Activated naive CD8-positive, alpha-beta T cell (primary cell): Measurements from ENCODE around the gene KMT2C.
A peak's percentile ranks its signal among the peaks of the same experiment; 100 is the strongest.

Experiments used
- H3K27ac Mint-ChIP-seq: one replicate; pipeline ENCODE4 v1.8.0; 2021; ENCODE audit warnings: mixed read lengths
- H3K27me3 Mint-ChIP-seq: one replicate; pipeline ENCODE4 v1.8.0; 2021; ENCODE audit warnings: mixed read lengths
- H3K36me3 Mint-ChIP-seq: one replicate; pipeline ENCODE4 v1.8.0; 2021; ENCODE audit warnings: mixed read lengths
- H3K4me1 Mint-ChIP-seq: one replicate; pipeline ENCODE4 v1.8.0; 2021; ENCODE audit warnings: low read depth, mixed read lengths
- H3K4me3 Mint-ChIP-seq: one replicate; pipeline ENCODE4 v1.8.0; 2021; ENCODE audit warnings: mild to moderate bottlenecking, mixed read lengths
- H3K9me3 Mint-ChIP-seq: one replicate; pipeline ENCODE4 v1.8.0; 2021; ENCODE audit warnings: low read depth, mixed read lengths

KMT2C gene

DNA sequence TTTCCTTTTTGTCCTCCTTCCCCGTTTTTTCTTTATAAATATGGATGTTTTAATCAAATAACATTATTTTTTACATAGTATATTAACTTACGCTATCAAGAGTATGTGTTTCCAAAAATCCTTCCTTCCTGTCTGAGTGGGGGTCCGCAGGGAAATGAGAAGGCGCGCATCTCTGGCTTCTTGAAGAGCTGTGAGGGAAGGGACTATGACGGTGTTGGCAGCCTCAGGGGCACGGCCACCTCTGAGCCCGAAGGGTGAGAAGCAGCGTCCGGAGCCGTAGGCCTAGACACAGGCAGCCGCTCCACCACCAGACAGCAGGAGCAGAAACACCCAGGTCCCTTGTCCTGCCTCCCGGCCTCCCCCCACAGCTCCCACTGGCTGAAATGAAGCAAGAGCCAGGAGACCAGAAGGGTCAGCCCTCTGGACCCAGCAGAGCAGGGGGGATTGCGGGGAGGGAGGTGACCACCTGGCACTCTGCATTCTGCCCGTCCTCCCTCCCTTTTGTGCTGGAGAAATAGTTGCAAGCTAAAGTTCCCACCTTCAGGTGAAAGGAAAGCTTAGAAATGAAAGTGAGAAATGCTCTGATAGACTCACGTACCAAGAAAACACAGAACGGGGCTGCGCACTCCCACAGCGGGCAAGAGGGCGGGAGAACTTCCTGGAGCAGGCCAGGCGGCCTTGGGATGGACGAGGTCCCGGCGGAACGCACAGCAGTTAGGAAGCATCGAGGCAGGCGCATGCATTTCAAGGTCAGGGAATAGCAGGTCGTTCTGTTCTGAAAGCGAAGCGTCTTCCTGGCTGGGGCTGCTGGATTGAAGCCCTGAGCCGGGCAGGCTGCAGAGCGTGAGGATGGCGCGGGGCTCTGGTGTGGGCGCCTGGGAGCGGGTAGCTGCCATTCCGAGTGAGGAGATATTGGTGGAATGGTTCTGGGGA lies 304.9 kb downstream of the KMT2C start:
- Mint-ChIP-seq H3K4me1 (no peaks in the 10 kb centered on the region), H3K27ac (no peak overlapping the region)

DNA sequence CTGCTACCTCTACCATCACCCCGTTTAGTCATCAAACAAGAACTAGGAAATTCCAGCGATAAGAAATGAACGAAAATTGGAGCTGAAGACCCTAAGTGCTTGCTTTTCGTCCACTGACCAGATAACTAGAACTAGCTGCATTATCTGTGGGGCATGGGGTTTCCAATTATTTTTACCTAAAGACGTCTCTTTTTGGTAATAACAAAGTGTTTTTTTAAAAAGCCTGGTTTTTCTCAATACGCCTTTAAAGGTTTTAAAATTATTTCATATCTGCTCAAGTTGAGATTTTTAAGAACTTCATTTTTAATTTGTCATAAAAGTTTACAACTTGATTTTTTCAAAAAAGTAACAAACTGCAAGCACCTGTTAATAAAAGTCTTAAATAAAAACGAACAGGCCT lies 306.1 kb downstream of the KMT2C start:
- H3K36me3 Mint-ChIP-seq = peaks cover 20% of the 10 kb centered on the region
- no peak overlapping the region for H3K27ac Mint-ChIP-seq
- H3K4me1 Mint-ChIP-seq = no peaks in the 10 kb centered on the region
- peaks cover 7% of the 10 kb centered on the region for H3K9me3 Mint-ChIP-seq
- H3K27me3 Mint-ChIP-seq = no peaks in the 10 kb centered on the region
- H3K4me3 Mint-ChIP-seq = no peak overlapping the region

More for the DNA sequence above, 304.9 kb downstream of the KMT2C start:
- Mint-ChIP-seq H3K4me3 (no peak overlapping the region), H3K9me3 (no peaks in the 10 kb centered on the region), H3K36me3 (peaks cover 11% of the 10 kb centered on the region), H3K27me3 (no peaks in the 10 kb centered on the region)

DNA sequence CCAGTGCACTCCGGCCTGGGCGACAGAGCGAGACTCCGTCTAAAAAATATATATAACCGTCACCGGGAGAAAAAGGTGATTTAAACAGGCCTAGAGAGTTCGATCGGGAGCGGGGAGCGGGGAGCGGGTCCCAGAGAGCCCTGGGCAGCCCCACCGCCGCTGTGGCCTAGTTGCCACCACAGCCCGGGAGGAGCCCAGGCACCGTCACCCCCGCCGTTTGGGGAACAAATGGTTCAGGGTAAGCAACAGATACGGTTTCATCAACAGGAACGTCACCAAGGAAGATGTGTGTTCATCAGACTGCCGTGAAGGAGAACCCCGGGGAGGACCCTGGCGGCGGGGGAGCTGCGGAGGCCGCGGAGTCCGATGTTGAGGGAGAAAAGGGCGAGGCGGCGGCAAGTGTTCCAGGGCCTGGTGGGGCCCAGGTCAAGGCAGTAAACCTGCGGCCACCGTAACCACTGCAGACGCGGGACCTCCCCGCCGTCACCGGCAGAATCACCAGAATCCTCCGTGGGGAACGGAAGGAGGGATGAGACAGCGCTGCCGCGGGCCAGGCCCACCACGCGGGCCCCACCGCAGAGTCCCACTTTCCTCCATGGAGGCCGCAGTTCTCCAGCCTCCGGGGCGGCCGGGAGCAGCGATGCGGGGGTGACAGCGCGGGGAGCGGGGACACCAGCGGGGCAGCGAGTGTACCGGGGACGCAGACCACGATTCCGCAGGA lies 306.9 kb downstream of the KMT2C start:
- Mint-ChIP-seq H3K27ac (no peak overlapping the region), H3K27me3 (no peaks in the 10 kb centered on the region), H3K4me3 (no peak overlapping the region), H3K4me1 (no peaks in the 10 kb centered on the region), H3K9me3 (peaks cover 14% of the 10 kb centered on the region), H3K36me3 (peaks cover 28% of the 10 kb centered on the region)

DNA sequence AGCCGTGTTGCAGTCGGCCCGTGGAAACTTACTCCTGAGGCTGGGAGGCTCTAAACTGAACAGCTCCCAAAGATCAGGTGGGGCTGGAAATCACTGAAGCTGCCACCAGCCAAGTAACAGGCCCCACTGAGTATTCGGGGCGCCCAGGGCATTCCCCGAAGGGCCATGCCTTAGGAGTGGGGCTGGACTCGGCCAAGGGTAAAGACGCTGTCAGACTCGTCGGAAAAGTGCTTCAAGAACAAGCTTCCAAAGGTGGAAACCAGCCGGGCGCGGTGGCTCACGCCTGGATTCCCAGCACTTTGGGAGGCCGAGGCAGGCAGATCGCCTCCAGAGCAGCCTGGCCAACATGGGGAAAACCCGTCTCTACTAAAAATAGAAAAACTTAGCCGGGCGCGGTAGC lies 307.6 kb downstream of the KMT2C start:
- Mint-ChIP-seq H3K27me3 (no peaks in the 10 kb centered on the region), H3K27ac (no peak overlapping the region), H3K9me3 (peaks cover 14% of the 10 kb centered on the region), H3K36me3 (peaks cover 34% of the 10 kb centered on the region), H3K4me3 (no peak overlapping the region), H3K4me1 (no peaks in the 10 kb centered on the region)

GRCh38 chr7:152127229-152127628 lies 308.6 kb downstream of the KMT2C start:
- H3K27ac Mint-ChIP-seq = peak overlapping the region; percentile 79

DNA sequence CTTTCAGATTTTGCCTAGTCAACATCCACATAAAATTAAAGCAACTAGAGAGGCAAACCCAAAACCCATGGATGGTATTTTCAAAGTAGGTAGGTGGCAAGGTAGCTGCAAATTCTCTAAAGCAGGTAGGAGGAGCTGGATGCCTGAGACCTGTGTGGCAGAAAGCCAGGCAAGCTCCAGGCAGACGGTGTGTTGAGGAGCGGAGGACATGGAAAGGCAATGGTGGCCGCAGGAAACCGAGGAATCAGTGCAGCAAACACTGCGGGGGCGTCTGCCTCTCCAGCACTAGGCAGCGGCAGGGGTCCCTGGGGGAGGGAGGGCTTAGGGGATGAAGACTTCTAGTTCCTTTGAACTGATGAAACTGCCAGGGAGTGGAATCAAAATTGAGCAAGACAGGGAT lies 309.1 kb downstream of the KMT2C start:
- H3K27me3 Mint-ChIP-seq = no peaks in the 10 kb centered on the region
- H3K27ac Mint-ChIP-seq = no peak overlapping the region
- H3K9me3 Mint-ChIP-seq = peaks cover 14% of the 10 kb centered on the region
- H3K4me1 Mint-ChIP-seq = peaks cover 13% of the 10 kb centered on the region
- H3K36me3 Mint-ChIP-seq = peaks cover 45% of the 10 kb centered on the region
- H3K4me3 Mint-ChIP-seq = no peak overlapping the region

More at GRCh38 chr7:152127229-152127628, 308.6 kb downstream of the KMT2C start:
- Mint-ChIP-seq H3K4me3 (no peak overlapping the region), H3K9me3 (peaks cover 14% of the 10 kb centered on the region), H3K36me3 (peaks cover 44% of the 10 kb centered on the region), H3K4me1 (peaks cover 9% of the 10 kb centered on the region), H3K27me3 (no peaks in the 10 kb centered on the region)

DNA sequence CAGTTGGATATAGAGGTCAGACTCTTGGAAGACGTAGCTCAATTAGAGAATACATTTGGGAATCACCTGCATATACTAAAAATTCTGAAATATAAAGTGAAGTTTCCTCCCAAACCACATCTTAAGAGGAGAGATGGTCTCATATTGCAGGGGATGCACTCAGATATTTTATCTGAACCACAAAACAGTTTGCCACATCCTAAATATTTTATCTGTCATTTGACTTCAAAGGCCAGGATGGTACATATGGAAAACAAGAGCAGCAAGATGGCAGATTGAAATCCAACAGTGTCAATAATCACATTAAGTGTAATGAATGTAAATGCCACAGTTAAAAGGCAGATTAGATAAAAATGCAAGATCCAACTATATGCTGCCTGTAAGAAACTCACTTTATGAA lies 313.3 kb downstream of the KMT2C start:
- H3K9me3 Mint-ChIP-seq = peaks cover 14% of the 10 kb centered on the region
- H3K4me3 Mint-ChIP-seq = no peak overlapping the region
- no peaks in the 10 kb centered on the region for H3K27me3 Mint-ChIP-seq
- peaks cover 48% of the 10 kb centered on the region for H3K36me3 Mint-ChIP-seq
- no peak overlapping the region for H3K27ac Mint-ChIP-seq
- H3K4me1 Mint-ChIP-seq = peaks cover 16% of the 10 kb centered on the region

DNA sequence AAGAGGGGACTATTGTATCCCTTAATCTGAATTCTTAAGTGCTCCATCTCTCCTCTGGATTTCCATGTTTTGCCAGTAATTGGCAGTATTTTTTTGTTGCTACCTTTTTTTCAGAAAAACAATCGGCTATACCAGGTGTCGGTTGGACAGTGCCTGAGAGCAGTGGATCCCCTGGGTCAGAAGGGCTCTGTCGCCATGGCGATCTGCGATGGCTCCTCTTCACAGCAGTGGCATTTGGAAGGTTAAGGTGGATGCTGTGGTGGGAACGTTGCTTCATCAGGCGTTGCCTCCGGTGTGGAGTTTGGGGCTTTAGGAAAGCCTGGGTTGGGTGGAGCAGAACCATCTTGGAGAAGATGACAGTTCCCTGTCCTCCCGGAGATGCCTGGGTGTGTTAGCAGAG lies 314.4 kb downstream of the KMT2C start:
- Mint-ChIP-seq H3K27me3 (no peaks in the 10 kb centered on the region), H3K4me3 (no peak overlapping the region), H3K36me3 (peaks cover 44% of the 10 kb centered on the region), H3K4me1 (peaks cover 16% of the 10 kb centered on the region), H3K27ac (no peak overlapping the region), H3K9me3 (peaks cover 14% of the 10 kb centered on the region)

DNA sequence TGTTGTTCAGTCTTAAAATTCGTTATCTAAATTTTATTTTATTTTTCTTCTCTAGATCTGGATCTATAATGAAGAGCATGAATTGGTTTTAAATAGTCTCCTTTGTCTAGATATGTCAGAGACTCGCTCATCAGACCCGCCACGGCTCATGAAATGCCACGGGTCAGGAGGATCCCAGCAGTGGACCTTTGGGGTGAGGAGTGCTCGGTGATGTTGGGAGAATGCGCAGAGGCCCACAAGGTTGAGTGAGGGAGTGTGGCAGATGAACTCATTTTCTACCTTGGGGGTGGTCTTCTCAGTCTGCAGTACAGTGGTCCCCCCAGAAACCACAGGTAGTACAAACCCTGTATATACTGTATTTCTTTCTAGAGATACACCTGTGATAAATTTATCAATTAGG lies 315.0 kb downstream of the KMT2C start:
- Mint-ChIP-seq H3K36me3 (peaks cover 44% of the 10 kb centered on the region), H3K27ac (no peak overlapping the region), H3K4me3 (no peak overlapping the region), H3K9me3 (peaks cover 14% of the 10 kb centered on the region), H3K27me3 (no peaks in the 10 kb centered on the region), H3K4me1 (peaks cover 16% of the 10 kb centered on the region)

GRCh38 chr7:152120210-152120609 lies 315.6 kb downstream of the KMT2C start:
- H3K4me3 Mint-ChIP-seq = no peak overlapping the region
- H3K9me3 Mint-ChIP-seq = peaks cover 13% of the 10 kb centered on the region
- H3K36me3 Mint-ChIP-seq = peaks cover 41% of the 10 kb centered on the region
- H3K4me1 Mint-ChIP-seq = peaks cover 16% of the 10 kb centered on the region
- no peak overlapping the region for H3K27ac Mint-ChIP-seq
- no peaks in the 10 kb centered on the region for H3K27me3 Mint-ChIP-seq

GRCh38 chr7:152117356-152117755 lies 318.4 kb downstream of the KMT2C start:
- Mint-ChIP-seq H3K36me3 (peaks cover 22% of the 10 kb centered on the region), H3K4me3 (no peak overlapping the region), H3K27ac (no peak overlapping the region), H3K27me3 (no peaks in the 10 kb centered on the region), H3K4me1 (peaks cover 8% of the 10 kb centered on the region), H3K9me3 (no peaks in the 10 kb centered on the region)

GRCh38 chr7:152115021-152115718 lies 320.6 kb downstream of the KMT2C start:
- H3K27me3 Mint-ChIP-seq = no peaks in the 10 kb centered on the region
- H3K4me3 Mint-ChIP-seq = no peak overlapping the region
- no peaks in the 10 kb centered on the region for H3K9me3 Mint-ChIP-seq
- no peak overlapping the region for H3K27ac Mint-ChIP-seq
- peaks cover 15% of the 10 kb centered on the region for H3K36me3 Mint-ChIP-seq
- no peaks in the 10 kb centered on the region for H3K4me1 Mint-ChIP-seq

GRCh38 chr7:152112829-152113228 lies 323.0 kb downstream of the KMT2C start:
- Mint-ChIP-seq H3K36me3 (peaks cover 15% of the 10 kb centered on the region), H3K4me3 (no peak overlapping the region), H3K4me1 (peaks cover 3% of the 10 kb centered on the region), H3K27me3 (no peaks in the 10 kb centered on the region), H3K27ac (no peak overlapping the region), H3K9me3 (no peaks in the 10 kb centered on the region)

GRCh38 chr7:152108359-152108758 lies 327.4 kb downstream of the KMT2C start:
- no peak overlapping the region for H3K27ac Mint-ChIP-seq

GRCh38 chr7:152107945-152108344 lies 327.9 kb downstream of the KMT2C start:
- H3K4me3 Mint-ChIP-seq = no peak overlapping the region
- H3K9me3 Mint-ChIP-seq = no peaks in the 10 kb centered on the region
- H3K4me1 Mint-ChIP-seq = peaks cover 3% of the 10 kb centered on the region
- H3K27me3 Mint-ChIP-seq = no peaks in the 10 kb centered on the region
- H3K36me3 Mint-ChIP-seq = peaks cover 16% of the 10 kb centered on the region
- no peak overlapping the region for H3K27ac Mint-ChIP-seq

More at GRCh38 chr7:152108359-152108758, 327.4 kb downstream of the KMT2C start:
- H3K27me3 Mint-ChIP-seq = no peaks in the 10 kb centered on the region
- peaks cover 3% of the 10 kb centered on the region for H3K4me1 Mint-ChIP-seq
- H3K36me3 Mint-ChIP-seq = peaks cover 20% of the 10 kb centered on the region
- H3K4me3 Mint-ChIP-seq = no peak overlapping the region
- no peaks in the 10 kb centered on the region for H3K9me3 Mint-ChIP-seq
